Ovary (tissue), 9 donors: ENCODE results near the gene STX2. TPM values are rescaled to one million over a fixed set of nuclear protein-coding genes. Genes with fewer than 3 reads are reported as not detected.

Source experiments
- DNase-seq, 5 donors: peaks; one replicate each; pipeline ENCODE4 v3.0.0-alpha.2; 2019 to 2020
- H3K27ac ChIP-seq, 2 donors: fragments of 200-600 bp; one replicate each; pipeline versions ENCODE4 v1.5.1 to v1.8.0; 2019 to 2022
- H3K27me3 ChIP-seq: fragments of 200-600 bp; one replicate; pipeline ENCODE4 v1.8.0; 2022
- H3K36me3 ChIP-seq: fragments of 200-600 bp; sonication (generic); one replicate; pipeline ENCODE4 v1.5.1; 2019
- H3K4me1 ChIP-seq: one replicate; pipeline ENCODE4 v1.8.1; 2013; ENCODE audit warnings: mild to moderate bottlenecking, moderate library complexity; ENCODE audit not compliant: insufficient read depth
- H3K4me3 ChIP-seq: fragments of 200-600 bp; sonication (generic); one replicate; pipeline ENCODE4 v1.5.1; 2017
- H3K9me3 ChIP-seq, 2 donors: fragments of 200-600 bp in 1 of 2; sonication (generic) in 1 of 2; one replicate each; pipeline versions ENCODE4 v1.5.1 to v1.8.1; 2013 to 2019; ENCODE audit warnings: mild to moderate bottlenecking in 1 of 2, moderate library complexity in 1 of 2
- EP300 ChIP-seq: sonication (generic); formaldehyde crosslinking; IDR thresholded peaks from one replicate; pipeline ENCODE4 v1.6.1; 2017; ENCODE audit warnings: antibody characterized with exemption
- POLR2A ChIP-seq: fragments of 450-650 bp; IDR thresholded peaks from one replicate; pipeline ENCODE4 v1.6.1; 2017; ENCODE audit warnings: antibody characterized with exemption, mild to moderate bottlenecking, moderate library complexity
- WGBS, 3 donors: extraction: QIAGEN DNeasy Blood & Tissue Kit in 1 of 3; methylation state at CpG; one replicate each; pipeline versions ENCODE4 v1.1.5 to v1.1.7; 2013 to 2017; 5-methylcytosine and 5-hydroxymethylcytosine counted together
- intact Hi-C, 4 donors: fragments of 100-400 bp; cut with DNase I; formaldehyde crosslinking; loops; one replicate each; pipeline versions ENCODE4 v1.11.0 to v1.15.1; 2022 to 2023
- polyA plus RNA-seq, 2 donors: library from polyadenylated mRNA; stranded (reverse); fragments of 200-250 nt in 1 of 2; fragments of 350-450 nt in 1 of 2; fragmentation: Illumina TruSeq in 1 of 2; extraction: RNeasy Lipid Tissue Mini Kit (QIAGEN cat#74804) in 1 of 2; gene quantifications; one replicate each; pipeline ENCODE4 v1.2.3, GENCODE V29; 2013 to 2014
- total RNA-seq, 7 donors: library from RNA; depleted of rRNA in 2 of 7; stranded (reverse); fragments of >200 nt in 2 of 7; fragmentation: NEBNext Ultra II Directional in 3 of 7; extraction: Animal tissue kit (Norgen Biotek cat#: 25700) in 3 of 7; gene quantifications; one replicate each; pipeline versions ENCODE4 v1.1.0 to v1.2.4, GENCODE V29; 2016 to 2023
- TF ChIP-seq, protein P1 (sequence below), 3 donors: fragments of 450-650 bp in 2 of 3; fragments of 200-600 bp in 1 of 3; IDR thresholded peaks; one replicate each; pipeline versions ENCODE4 v1.5.1 to v1.8.0; 2016 to 2022; ENCODE audit warnings: antibody characterized with exemption in 3 of 3, mild to moderate bottlenecking in 1 of 3
- donor health status: DM: no; HTN: no; CAD: no; lungs with moderate emphysema.
- donor health status: DM: no; HTN: no; CAD: no.
- donor health status: Bipolar disorder and iron deficiency.
- donor health status: DM: yes; HTN: yes; CAD: no.
- donor health status: DM: no; HTN: no; CAD: no.
- donor health status: DM: yes; HTN: yes; CAD: no.

The STX2 gene
- total and polyA plus RNA-seq, 9 donors, result 12.9 to 26.9 (median 21.4) TPM

DNA sequence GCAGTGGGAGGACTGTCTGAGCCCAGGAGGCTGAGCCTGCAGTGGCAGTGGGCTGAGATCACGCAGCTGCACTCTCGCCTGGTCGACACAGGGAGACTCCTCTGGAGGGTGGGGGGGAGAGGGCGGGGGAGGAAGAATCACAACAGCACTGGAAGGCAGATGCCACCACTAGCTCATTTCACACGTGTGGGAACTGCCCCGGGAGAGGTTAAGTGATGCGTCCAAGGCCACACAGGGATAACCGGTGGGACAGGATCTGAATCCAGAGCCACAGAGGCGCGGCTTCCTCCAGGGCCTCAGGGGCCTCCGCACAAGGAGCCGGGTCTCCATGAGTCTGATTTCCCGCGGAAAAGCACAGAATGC is 20.8 kb downstream of the STX2 start:
- H3K27ac ChIP-seq, result peak overlapping the region in 1 of 2 donors; percentile 76
- no peaks in the 10 kb centered on the region for H3K27me3 ChIP-seq
- H3K9me3 ChIP-seq, result no peaks in the 10 kb centered on the region
- peak overlapping the region; percentile 41 for H3K4me3 ChIP-seq
- no peak for TF ChIP-seq POLR2A
- TF ChIP-seq, protein P1, sequence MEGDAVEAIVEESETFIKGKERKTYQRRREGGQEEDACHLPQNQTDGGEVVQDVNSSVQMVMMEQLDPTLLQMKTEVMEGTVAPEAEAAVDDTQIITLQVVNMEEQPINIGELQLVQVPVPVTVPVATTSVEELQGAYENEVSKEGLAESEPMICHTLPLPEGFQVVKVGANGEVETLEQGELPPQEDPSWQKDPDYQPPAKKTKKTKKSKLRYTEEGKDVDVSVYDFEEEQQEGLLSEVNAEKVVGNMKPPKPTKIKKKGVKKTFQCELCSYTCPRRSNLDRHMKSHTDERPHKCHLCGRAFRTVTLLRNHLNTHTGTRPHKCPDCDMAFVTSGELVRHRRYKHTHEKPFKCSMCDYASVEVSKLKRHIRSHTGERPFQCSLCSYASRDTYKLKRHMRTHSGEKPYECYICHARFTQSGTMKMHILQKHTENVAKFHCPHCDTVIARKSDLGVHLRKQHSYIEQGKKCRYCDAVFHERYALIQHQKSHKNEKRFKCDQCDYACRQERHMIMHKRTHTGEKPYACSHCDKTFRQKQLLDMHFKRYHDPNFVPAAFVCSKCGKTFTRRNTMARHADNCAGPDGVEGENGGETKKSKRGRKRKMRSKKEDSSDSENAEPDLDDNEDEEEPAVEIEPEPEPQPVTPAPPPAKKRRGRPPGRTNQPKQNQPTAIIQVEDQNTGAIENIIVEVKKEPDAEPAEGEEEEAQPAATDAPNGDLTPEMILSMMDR (IDR thresholded peaks at IDR 0.05), result no peak
- no peak for TF ChIP-seq EP300
- H3K4me1 ChIP-seq, result peaks cover 3% of the 10 kb centered on the region
- no peak for DNase-seq
- intact Hi-C loops, result no loop called here
- 45 to 64% (median 52%) methylated on average over 14 of the region's 14 CpGs for WGBS, 3 donors
- no peaks in the 10 kb centered on the region for H3K36me3 ChIP-seq

DNA sequence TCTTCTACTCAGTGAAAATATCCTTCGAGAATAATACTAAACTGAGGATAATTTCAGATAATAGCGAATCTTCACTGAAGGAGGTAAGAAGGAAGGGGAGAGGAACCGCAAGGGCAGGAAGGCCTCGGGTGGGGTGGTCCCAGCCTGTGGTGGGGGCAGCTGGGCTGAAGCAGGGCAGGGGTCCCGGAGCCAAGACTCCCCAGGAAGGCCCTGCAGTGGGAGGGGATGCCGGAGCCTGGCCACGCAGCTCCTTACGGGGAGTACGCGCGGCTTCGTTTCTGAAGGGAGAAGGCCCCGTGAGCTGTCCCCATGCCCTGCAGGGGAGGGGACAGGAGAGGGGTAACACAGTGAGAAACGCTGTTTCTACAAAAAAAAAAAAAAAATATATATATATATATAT is 21.2 kb downstream of the STX2 start:
- no peaks in the 10 kb centered on the region for H3K36me3 ChIP-seq
- DNase-seq, result no peak
- peaks cover 3% of the 10 kb centered on the region for H3K4me1 ChIP-seq
- no peak overlapping the region for H3K4me3 ChIP-seq
- TF ChIP-seq POLR2A, result no peak
- no peak for TF ChIP-seq EP300
- TF ChIP-seq, protein P1 (IDR thresholded peaks at IDR 0.05), result no peak
- WGBS, 3 donors, result 89 to 96% (median 93%) methylated on average over 13 to 14 of the region's 14 CpGs
- peak overlapping the region in 1 of 2 donors; percentile 76 for H3K27ac ChIP-seq
- intact Hi-C loops, result no loop called here
- H3K27me3 ChIP-seq, result no peaks in the 10 kb centered on the region
- H3K9me3 ChIP-seq, result no peaks in the 10 kb centered on the region

DNA sequence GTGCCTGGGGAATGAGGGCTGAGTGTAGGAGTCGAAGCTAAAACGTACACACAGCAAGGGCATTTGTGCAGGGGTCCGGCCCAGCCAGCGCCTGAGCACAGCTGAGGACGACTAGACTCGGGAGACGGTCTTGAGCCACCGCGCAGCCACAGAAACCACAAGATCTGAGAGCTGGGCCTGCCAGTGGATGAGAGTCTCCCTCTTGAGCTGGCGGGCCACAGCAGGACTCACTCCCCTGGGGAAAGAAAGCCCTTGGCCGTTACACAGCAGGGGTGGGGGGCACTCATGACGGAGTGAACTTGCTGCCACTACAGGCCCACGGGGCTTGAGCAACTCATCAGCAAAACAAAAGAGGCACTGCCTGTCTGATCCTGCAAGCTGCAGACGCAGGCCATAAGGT is 23.0 kb downstream of the STX2 start:
- Histone ChIP-seq H3K27ac (no peak overlapping the region), H3K36me3 (no peaks in the 10 kb centered on the region), H3K4me3 (no peak overlapping the region), H3K9me3 (no peaks in the 10 kb centered on the region), H3K27me3 (no peaks in the 10 kb centered on the region), H3K4me1 (peaks cover 3% of the 10 kb centered on the region)
- WGBS, 3 donors, result 83 to 86% (median 84%) methylated on average over 14 of the region's 14 CpGs
- no peak for TF ChIP-seq POLR2A
- TF ChIP-seq, protein P1 (IDR thresholded peaks at IDR 0.05), result no peak
- TF ChIP-seq EP300, result no peak
- intact Hi-C loops, result no loop called here
- no peak for DNase-seq

DNA sequence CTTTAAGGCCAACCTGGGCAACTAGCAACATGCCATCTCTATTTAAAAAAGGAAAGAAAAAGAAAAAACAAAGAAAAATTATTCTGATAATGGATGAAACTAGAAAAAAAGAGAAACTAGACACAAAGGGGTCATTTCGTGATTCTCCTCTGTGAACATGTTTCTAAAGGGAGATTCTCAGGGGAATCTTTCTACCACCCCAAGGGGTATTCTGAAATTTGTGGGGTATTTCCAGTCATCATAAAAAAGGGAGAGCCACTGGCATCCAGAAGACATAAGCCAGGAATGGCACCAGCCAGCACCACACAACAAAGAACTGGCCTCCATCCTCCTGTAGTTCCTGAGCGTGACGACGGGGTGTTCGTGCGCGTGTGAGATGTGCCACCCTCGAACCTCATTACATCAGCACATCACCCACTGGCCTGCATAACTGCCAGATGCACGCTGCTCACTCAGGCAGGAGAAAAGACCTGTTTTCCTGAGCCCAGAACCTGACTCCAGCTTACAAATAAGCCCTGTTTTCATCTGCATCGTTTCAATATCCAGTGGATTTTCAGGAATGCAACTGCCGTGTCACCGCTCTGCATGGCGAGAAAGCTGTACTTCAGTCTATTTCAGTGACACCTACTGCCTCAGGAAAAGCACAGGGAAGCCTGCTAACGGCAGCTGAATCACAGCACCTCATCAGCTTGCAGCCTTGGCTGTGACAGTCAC is 23.9 kb downstream of the STX2 start:
- Histone ChIP-seq H3K9me3 (no peaks in the 10 kb centered on the region), H3K36me3 (no peaks in the 10 kb centered on the region), H3K4me1 (peaks cover 3% of the 10 kb centered on the region), H3K4me3 (no peak overlapping the region), H3K27ac (no peak overlapping the region), H3K27me3 (no peaks in the 10 kb centered on the region)
- TF ChIP-seq, protein P1 (IDR thresholded peaks at IDR 0.05), result no peak
- TF ChIP-seq POLR2A (no peak), EP300 (no peak)
- no peak for DNase-seq
- WGBS, 3 donors, result 90 to 92% (median 91%) methylated on average over 14 of the region's 14 CpGs
- intact Hi-C loops, result no loop called here
